ENCODE data around the gene SPATA46.

The SPATA46 gene

GRCh38 chr1:162333991-162334390 is 42.7 kb downstream of the SPATA46 start:
- in situ Hi-C loops (cut with MboI; ENCODE audit: low sequenced_read_pairs, unreplicated experiment), result no loop called here
- TF ChIP-seq CTCF (IDR thresholded peaks at IDR 0.05; ENCODE audit: borderline replicate concordance, control extremely low read depth, extremely low read depth, insufficient read depth, missing control alignments), result no peak
- no peak for DNase-seq (ENCODE audit: low spot score)

GRCh38 chr1:162329826-162330225 is 46.8 kb downstream of the SPATA46 start:
- in situ Hi-C loops (cut with MboI; ENCODE audit: low sequenced_read_pairs, unreplicated experiment), result no loop called here

GRCh38 chr1:162328512-162328911 is 48.1 kb downstream of the SPATA46 start:
- no peak for TF ChIP-seq CTCF (IDR thresholded peaks at IDR 0.05; ENCODE audit: borderline replicate concordance, control extremely low read depth, extremely low read depth, insufficient read depth, missing control alignments)
- in situ Hi-C loops (cut with MboI; ENCODE audit: low sequenced_read_pairs, unreplicated experiment), result no loop called here
- no peak for DNase-seq (ENCODE audit: low spot score)

More at GRCh38 chr1:162329826-162330225, 46.8 kb downstream of the SPATA46 start:
- DNase-seq (ENCODE audit: low spot score), result no peak
- TF ChIP-seq CTCF (IDR thresholded peaks at IDR 0.05; ENCODE audit: borderline replicate concordance, control extremely low read depth, extremely low read depth, insufficient read depth, missing control alignments), result no peak

- in situ Hi-C loops (cut with MboI; ENCODE audit: low sequenced_read_pairs, unreplicated experiment), result no loop called here
- DNase-seq (ENCODE audit: low spot score), result no peak
- TF ChIP-seq CTCF (IDR thresholded peaks at IDR 0.05; ENCODE audit: borderline replicate concordance, control extremely low read depth, extremely low read depth, insufficient read depth, missing control alignments), result no peak
Observed at GRCh38 chr1:162327788-162328165, 48.9 kb downstream of the SPATA46 start.

- in situ Hi-C loops (cut with MboI; ENCODE audit: low sequenced_read_pairs, unreplicated experiment), result no loop called here
- DNase-seq (ENCODE audit: low spot score), result no peak
- TF ChIP-seq CTCF (IDR thresholded peaks at IDR 0.05; ENCODE audit: borderline replicate concordance, control extremely low read depth, extremely low read depth, insufficient read depth, missing control alignments), result no peak
Observed at GRCh38 chr1:162327144-162327787, 49.4 kb downstream of the SPATA46 start.

- no peak for TF ChIP-seq CTCF (IDR thresholded peaks at IDR 0.05; ENCODE audit: borderline replicate concordance, control extremely low read depth, extremely low read depth, insufficient read depth, missing control alignments)
- in situ Hi-C loops (cut with MboI; ENCODE audit: low sequenced_read_pairs, unreplicated experiment), result no loop called here
Observed at GRCh38 chr1:162326559-162326958, 50.1 kb downstream of the SPATA46 start.

More at GRCh38 chr1:162326559-162326958, 50.1 kb downstream of the SPATA46 start:
- DNase-seq (ENCODE audit: low spot score), result no peak
